ENCODE results near the gene FAM168B. TPM values are rescaled to one million over a fixed set of nuclear protein-coding genes. Genes with fewer than 3 reads are reported as not detected.

Gene FAM168B
- polyA plus RNA-seq, 4 donors, result 117 to 134 (median 126) TPM

- no peak for DNase-seq (ENCODE audit: low read depth in 4 of 4, low spot score in 3 of 4)
Observed at GRCh38 chr2:131042148-131042775, 51.0 kb downstream of the FAM168B start.

DNA sequence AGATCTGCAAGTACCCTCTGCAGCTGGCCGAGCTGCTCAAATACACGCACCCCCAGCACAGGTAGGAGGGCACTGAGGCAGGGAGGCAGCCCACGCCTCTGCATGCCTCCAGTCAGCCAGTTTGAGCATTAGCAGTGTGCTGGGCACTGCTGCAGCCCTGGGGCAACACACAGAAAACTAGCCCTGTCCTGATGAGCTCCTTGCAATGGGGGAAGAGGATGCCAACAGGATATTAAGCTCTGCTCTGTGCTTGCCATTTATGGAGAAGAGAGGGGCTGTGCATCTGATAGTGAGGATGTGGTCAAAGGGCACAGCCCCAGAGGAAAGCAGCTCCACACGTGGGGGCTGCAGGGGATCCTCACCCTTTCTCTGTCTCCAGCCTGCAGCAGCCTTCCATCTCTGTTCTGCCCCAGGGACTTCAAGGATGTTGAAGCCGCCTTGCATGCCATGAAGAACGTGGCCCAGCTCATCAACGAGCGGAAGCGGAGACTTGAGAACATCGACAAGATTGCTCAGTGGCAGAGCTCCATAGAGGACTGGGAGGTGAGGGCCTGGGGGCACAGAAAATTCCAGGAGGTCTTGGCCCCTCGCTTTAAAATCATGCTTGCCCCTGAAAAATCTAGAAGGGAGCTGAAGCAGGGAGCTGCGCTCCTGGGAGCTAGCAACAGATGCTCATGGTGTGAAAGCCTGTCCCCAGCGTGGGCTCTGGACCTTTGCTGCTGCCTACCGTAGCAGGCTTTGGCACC is 51.7 kb downstream of the FAM168B start:
- no peak for DNase-seq (ENCODE audit: low read depth in 4 of 4, low spot score in 3 of 4)

DNA sequence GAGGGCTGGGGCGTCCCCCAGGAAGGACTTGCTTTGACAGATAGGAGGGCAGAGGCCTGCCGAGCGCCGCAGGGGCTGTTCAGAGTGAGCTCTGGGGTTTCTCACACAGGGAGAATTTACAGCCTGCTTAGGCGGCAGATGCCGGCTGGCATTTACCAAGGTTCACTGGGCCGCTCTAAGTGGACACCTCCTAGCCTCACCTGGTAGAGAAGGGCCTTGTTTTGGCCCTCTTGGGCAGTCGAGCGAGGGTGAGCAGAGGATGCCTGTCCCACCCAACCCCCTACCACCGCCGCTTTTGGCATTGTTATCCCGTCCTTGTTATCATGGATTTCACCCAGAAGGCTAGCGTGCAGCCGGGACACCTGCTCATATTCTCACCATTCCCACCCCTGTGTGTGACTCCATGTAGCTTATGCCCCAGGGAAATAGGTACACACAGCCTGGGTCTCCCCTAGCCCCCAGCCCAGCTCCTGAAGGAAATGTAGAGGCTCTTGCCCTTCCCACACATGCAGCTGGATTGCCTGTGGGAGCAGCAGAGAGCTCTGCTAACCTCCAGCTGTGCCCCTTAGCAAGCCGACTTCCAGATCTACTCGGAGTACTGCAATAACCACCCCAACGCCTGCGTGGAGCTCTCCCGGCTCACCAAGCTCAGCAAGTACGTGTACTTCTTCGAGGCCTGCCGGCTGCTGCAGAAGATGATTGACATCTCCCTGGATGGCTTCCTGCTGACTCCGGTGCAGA is 52.4 kb downstream of the FAM168B start:
- DNase-seq (ENCODE audit: low read depth in 4 of 4, low spot score in 3 of 4), result no peak

DNA sequence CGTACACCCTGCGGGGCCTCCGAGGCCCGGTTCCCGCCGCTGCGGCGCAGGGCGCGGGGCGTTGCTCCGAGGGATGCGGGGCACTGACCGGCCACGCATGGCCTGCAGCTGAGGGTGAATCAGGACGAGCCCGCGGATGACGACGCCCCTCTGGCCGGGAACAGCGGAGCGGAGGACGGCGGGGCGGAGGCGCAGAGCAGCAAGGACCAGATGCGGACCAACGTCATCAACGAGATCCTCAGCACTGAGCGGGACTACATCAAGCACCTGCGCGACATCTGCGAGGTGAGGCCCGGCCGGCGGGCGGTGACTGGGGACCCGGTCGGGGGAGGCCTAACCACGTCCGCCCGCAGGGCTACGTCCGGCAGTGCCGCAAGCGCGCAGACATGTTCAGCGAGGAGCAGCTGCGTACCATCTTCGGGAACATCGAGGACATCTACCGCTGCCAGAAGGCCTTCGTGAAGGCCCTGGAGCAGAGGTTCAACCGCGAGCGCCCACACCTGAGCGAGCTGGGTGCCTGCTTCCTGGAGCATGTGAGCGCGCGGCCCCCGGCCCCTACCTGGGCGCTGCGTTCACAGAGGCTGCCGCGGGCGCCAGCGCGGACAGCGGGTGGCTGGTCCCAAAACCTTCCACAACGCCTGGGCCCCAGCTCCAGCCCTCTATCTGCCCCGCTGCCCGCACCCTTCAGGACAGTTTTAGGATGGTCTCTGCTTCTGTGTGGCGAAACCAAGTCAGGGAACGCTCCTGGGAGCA is 53.2 kb downstream of the FAM168B start:
- DNase-seq (ENCODE audit: low read depth in 4 of 4, low spot score in 3 of 4), result no peak

DNA sequence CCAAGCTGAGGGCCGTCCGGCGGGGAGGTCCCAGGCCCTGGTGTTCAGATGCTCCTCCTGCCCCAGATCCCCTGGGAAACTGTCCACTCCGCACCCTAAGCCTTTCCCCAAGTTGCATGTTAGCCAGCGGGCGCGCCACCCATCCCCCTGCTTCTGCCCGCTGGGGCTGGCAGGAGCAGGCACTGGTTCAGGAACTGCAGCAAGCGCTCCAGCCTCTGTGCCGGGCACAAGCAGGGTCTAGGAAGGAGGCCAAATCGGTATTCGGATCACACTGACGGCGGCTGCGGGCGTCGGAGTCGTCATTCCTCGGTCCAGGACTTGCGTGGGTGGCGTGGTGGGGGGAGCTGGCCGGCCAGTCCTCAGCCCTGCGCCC is 53.7 kb downstream of the FAM168B start:
- DNase-seq (ENCODE audit: low read depth in 4 of 4, low spot score in 3 of 4), result no peak

- no peak for DNase-seq (ENCODE audit: low read depth in 4 of 4, low spot score in 3 of 4)
Observed at GRCh38 chr2:131039101-131039440, 54.2 kb downstream of the FAM168B start.

GRCh38 chr2:131038258-131039100 is 54.8 kb downstream of the FAM168B start:
- no peak for DNase-seq (ENCODE audit: low read depth in 4 of 4, low spot score in 3 of 4)

- DNase-seq (ENCODE audit: low read depth in 4 of 4, low spot score in 3 of 4), result no peak
Observed at GRCh38 chr2:131037398-131038257, 55.6 kb downstream of the FAM168B start.

DNA sequence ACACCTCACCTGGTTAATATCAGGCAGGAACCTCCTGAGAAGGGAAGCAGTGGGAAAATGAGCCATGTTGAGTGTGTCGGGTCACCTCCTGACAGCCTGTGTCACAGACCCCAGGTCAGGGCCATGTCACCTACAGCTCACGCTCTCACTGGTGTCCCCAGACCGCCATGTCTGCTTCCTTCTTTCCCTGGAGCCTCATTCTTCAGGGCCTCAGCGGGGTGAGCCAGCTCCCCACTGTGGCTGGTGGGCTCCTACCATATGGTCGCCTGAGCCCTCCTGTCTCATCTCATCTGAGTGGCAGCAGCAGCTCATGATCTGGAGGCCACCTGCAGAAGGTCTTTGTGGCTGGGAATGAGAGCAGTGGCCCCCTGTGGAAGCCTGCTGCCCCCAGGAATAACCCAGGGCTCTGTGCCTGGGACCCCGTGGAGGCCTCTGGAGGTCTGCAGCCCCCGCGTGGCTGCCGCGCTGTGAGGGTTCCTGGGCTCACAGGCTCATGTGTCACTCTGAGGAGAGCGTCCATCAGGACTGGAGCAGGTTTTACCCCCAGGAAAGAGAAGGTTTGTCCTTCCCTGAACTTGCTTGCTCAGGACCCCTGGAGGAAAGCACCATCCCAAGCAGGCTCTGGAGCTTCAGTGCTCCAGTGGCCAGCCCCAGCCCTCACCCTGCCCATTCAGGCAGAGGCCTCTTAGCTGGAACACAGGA is 56.4 kb downstream of the FAM168B start:
- no peak for DNase-seq (ENCODE audit: low read depth in 4 of 4, low spot score in 3 of 4)

- no peak for DNase-seq (ENCODE audit: low read depth in 4 of 4, low spot score in 3 of 4)
Observed at GRCh38 chr2:131036269-131036668, 57.0 kb downstream of the FAM168B start.

- DNase-seq (ENCODE audit: low read depth in 4 of 4, low spot score in 3 of 4), result no peak
Observed at GRCh38 chr2:131035826-131036231, 57.4 kb downstream of the FAM168B start.

- no peak for DNase-seq (ENCODE audit: low read depth in 4 of 4, low spot score in 3 of 4)
Observed at GRCh38 chr2:131035112-131035825, 58.0 kb downstream of the FAM168B start.

GRCh38 chr2:131034122-131035051 is 58.9 kb downstream of the FAM168B start:
- no peak for DNase-seq (ENCODE audit: low read depth in 4 of 4, low spot score in 3 of 4)

- DNase-seq (ENCODE audit: low read depth in 4 of 4, low spot score in 3 of 4), result no peak
Observed at GRCh38 chr2:131033786-131034121, 59.5 kb downstream of the FAM168B start.

- no peak for DNase-seq (ENCODE audit: low read depth in 4 of 4, low spot score in 3 of 4)
Observed at GRCh38 chr2:131032393-131032836, 60.8 kb downstream of the FAM168B start.

- DNase-seq (ENCODE audit: low read depth in 4 of 4, low spot score in 3 of 4), result no peak
Observed at GRCh38 chr2:131031875-131032274, 61.4 kb downstream of the FAM168B start.

DNA sequence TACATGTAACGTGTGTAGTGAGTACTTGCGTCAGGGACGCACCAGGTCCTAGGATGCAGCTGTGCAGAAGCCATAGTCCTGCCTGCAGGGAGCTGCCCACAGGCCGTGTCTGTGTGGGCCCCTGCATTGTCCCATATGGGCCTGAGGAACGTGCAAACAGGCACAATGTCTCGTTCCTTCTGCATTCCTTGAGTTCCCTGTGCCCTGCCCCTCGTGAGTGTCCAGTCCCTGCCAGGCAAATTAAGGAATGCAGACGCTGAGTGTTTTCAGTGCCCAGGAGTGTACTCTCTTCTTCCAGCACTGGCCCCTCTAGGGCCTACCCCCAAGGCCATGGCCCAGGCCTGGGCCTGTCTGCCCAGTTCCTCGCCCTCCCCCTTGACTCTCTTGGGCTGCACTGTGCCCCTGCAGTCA is 61.8 kb downstream of the FAM168B start:
- DNase-seq (ENCODE audit: low read depth in 4 of 4, low spot score in 3 of 4), result no peak

All from right renal pelvis (tissue), 4 donors.